H1 (cell line): ENCODE data around the gene NRXN2. TPM values are rescaled to one million over a fixed set of nuclear protein-coding genes. Genes with fewer than 3 reads are reported as not detected.

Experiments
- CTCF ChIA-PET: fragments of 300-600 bp; sonication (Branson Sonifier 250); formaldehyde crosslinking; loops from one replicate; lab custom pipeline; 2021; ENCODE audit not compliant: partially characterized antibody; lab: Charles Lee
- POLR2A ChIA-PET: fragments of 300-600 bp; sonication (Branson Sonifier 250); formaldehyde crosslinking; loops from one replicate; lab custom pipeline; 2021; ENCODE audit warnings: inconsistent platforms; ENCODE audit not compliant: partially characterized antibody; lab: Charles Lee
- DNase-seq, 2 experiments: peaks; one replicate each; pipeline versions ENCODE4 v3.0.0 to v3.0.0-alpha.2; 2010 to 2022; ENCODE audit warnings: low spot score in 2 of 2, low read depth in 1 of 2, mixed read lengths in 1 of 2
- FAIRE-seq: peaks from 2 replicates; lab custom pipeline; 2011; peaks lifted over from hg19 to GRCh38; lab: Jason Lieb, UNC
- H2AFZ ChIP-seq: 2 replicates; pipeline ENCODE4 v1.8.1; 2012; ENCODE audit warnings: low read length, inconsistent platforms
- H2AK5ac ChIP-seq: 2 replicates; pipeline ENCODE4 v1.6.1; 2013; ENCODE audit warnings: low read depth, low read length
- H2BK120ac ChIP-seq: replicated peaks from 2 replicates; pipeline ENCODE3; 2013; ENCODE audit warnings: low read depth, low read length, inconsistent platforms
- H2BK12ac ChIP-seq: 2 replicates; pipeline ENCODE4 v1.6.1; 2013; ENCODE audit warnings: low read depth, low read length
- H2BK15ac ChIP-seq: 2 replicates; pipeline ENCODE4 v1.6.1; 2013; ENCODE audit warnings: low read length
- H2BK20ac ChIP-seq: 2 replicates; pipeline ENCODE4 v1.6.1; 2013; ENCODE audit warnings: low read length
- H2BK5ac ChIP-seq: 2 replicates; pipeline ENCODE4 v1.6.1; 2013; ENCODE audit warnings: low read depth, low read length
- H3K14ac ChIP-seq: 2 replicates; pipeline ENCODE4 v1.6.1; 2013; ENCODE audit warnings: inconsistent platforms; ENCODE audit not compliant: insufficient read length
- H3K18ac ChIP-seq: 2 replicates; pipeline ENCODE4 v1.6.1; 2013; ENCODE audit warnings: low read length; ENCODE audit errors: extremely low read depth
- H3K23ac ChIP-seq: 2 replicates; pipeline ENCODE4 v1.6.1; 2013; ENCODE audit warnings: inconsistent platforms; ENCODE audit not compliant: insufficient read length
- H3K23me2 ChIP-seq: 2 replicates; pipeline ENCODE4 v1.6.1; 2013; ENCODE audit warnings: low read depth, low read length
- H3K27ac ChIP-seq: 2 replicates; pipeline ENCODE4 v1.6.1; 2011; ENCODE audit warnings: low read depth, low read length, inconsistent platforms
- H3K27me3 ChIP-seq, 4 experiments: replicated peaks in 1 of 4; 1 replicate in 1 of 4; 2 replicates in 3 of 4; pipeline versions ENCODE4 v1.6.1 to v1.8.1; 2011 to 2013; ENCODE audit warnings: low read length in 3 of 4, mild to moderate bottlenecking in 3 of 4, inconsistent platforms in 2 of 4, mixed read lengths in 2 of 4, moderate library complexity in 1 of 4; ENCODE audit not compliant: control insufficient read depth in 3 of 4, insufficient read depth in 3 of 4; ENCODE audit errors: extremely low read depth in 1 of 4
- H3K36me3 ChIP-seq, 4 experiments: 2 replicates each; pipeline versions ENCODE4 v1.6.1 to v1.8.1; 2011 to 2013; ENCODE audit warnings: mild to moderate bottlenecking in 4 of 4, low read length in 3 of 4, moderate library complexity in 2 of 4, control low read depth in 1 of 4, inconsistent platforms in 1 of 4; ENCODE audit not compliant: insufficient read depth in 4 of 4, control insufficient read depth in 2 of 4
- H3K4ac ChIP-seq: replicated peaks from 2 replicates; pipeline ENCODE3; 2013; ENCODE audit warnings: low read length, low read depth, mixed read lengths, inconsistent platforms; ENCODE audit not compliant: insufficient read length
- H3K4me1 ChIP-seq, 4 experiments: replicated peaks in 1 of 4; 1 replicate in 1 of 4; 2 replicates in 3 of 4; pipeline versions ENCODE4 v1.6.1 to v1.8.1; 2011 to 2013; ENCODE audit warnings: low read length in 3 of 4, inconsistent platforms in 2 of 4, mixed read lengths in 1 of 4; ENCODE audit not compliant: insufficient read depth in 4 of 4, control insufficient read depth in 3 of 4
- H3K4me2 ChIP-seq, 2 experiments: 2 replicates each; pipeline versions ENCODE4 v1.6.1 to v1.8.1; 2011 to 2013; ENCODE audit warnings: low read depth in 2 of 2, low read length in 2 of 2, control low read depth in 1 of 2, inconsistent platforms in 1 of 2, mild to moderate bottlenecking in 1 of 2; ENCODE audit not compliant: insufficient read depth in 1 of 2
- H3K4me3 ChIP-seq, 4 experiments: fragments of 200-600, 300-600 bp in 1 of 4; sonication (generic), shearing (Covaris generic), sonication (Bioruptor Twin) in 1 of 4; 2 replicates each; pipeline versions ENCODE4 v1.5.1 to v1.8.1; 2011 to 2016; ENCODE audit warnings: low read length in 4 of 4, low read depth in 3 of 4, control low read depth in 2 of 4, inconsistent platforms in 2 of 4, mild to moderate bottlenecking in 2 of 4, mixed read lengths in 1 of 4, moderate library complexity in 1 of 4; ENCODE audit not compliant: insufficient read depth in 2 of 4; ENCODE audit errors: extremely low read depth in 1 of 4
- H3K56ac ChIP-seq: replicated peaks from 2 replicates; pipeline ENCODE3; 2013; ENCODE audit warnings: low read depth, mild to moderate bottlenecking, mixed read lengths, low read length, inconsistent platforms; ENCODE audit not compliant: insufficient read length
- H3K79me1 ChIP-seq: 2 replicates; pipeline ENCODE4 v1.6.1; 2013; ENCODE audit warnings: low read depth, low read length, control low read depth
- H3K79me2 ChIP-seq, 2 experiments: 2 replicates each; pipeline versions ENCODE4 v1.6.1 to v1.8.1; 2012 to 2013; ENCODE audit warnings: low read length in 2 of 2, mild to moderate bottlenecking in 2 of 2, inconsistent platforms in 1 of 2; ENCODE audit not compliant: insufficient read depth in 2 of 2, control insufficient read depth in 1 of 2
- H3K9ac ChIP-seq, 4 experiments: replicated peaks in 1 of 4; 1 replicate in 1 of 4; 2 replicates in 3 of 4; pipeline versions ENCODE4 v1.6.1 to v1.8.1; 2011 to 2013; ENCODE audit warnings: low read depth in 3 of 4, low read length in 3 of 4, control low read depth in 2 of 4, mild to moderate bottlenecking in 2 of 4, moderate library complexity in 2 of 4, inconsistent platforms in 1 of 4; ENCODE audit errors: extremely low read depth in 1 of 4
- H3K9me3 ChIP-seq, 2 experiments: 2 replicates each; pipeline versions ENCODE4 v1.6.1 to v1.8.1; 2012 to 2013; ENCODE audit warnings: mild to moderate bottlenecking in 2 of 2, moderate library complexity in 2 of 2, control low read depth in 1 of 2, inconsistent platforms in 1 of 2, low read depth in 1 of 2, low read length in 1 of 2, mixed read lengths in 1 of 2; ENCODE audit not compliant: insufficient read depth in 2 of 2
- H4K20me1 ChIP-seq, 2 experiments: replicated peaks in 1 of 2; 2 replicates each; pipeline versions ENCODE3 to v1.8.1; 2011 to 2013; ENCODE audit warnings: inconsistent platforms in 2 of 2, low read length in 2 of 2, mild to moderate bottlenecking in 1 of 2; ENCODE audit not compliant: insufficient read depth in 2 of 2, control insufficient read depth in 1 of 2
- H4K5ac ChIP-seq: 2 replicates; pipeline ENCODE4 v1.6.1; 2013; ENCODE audit warnings: low read length, low read depth, mixed read lengths, inconsistent platforms; ENCODE audit not compliant: insufficient read length
- H4K8ac ChIP-seq: 2 replicates; pipeline ENCODE4 v1.8.0; 2013; ENCODE audit warnings: mild to moderate bottlenecking, moderate library complexity, low read length, inconsistent platforms; ENCODE audit not compliant: insufficient read depth; ENCODE audit errors: extremely low read depth
- H4K91ac ChIP-seq: replicated peaks from 2 replicates; pipeline ENCODE3; 2013; ENCODE audit warnings: low read length, mixed read lengths, inconsistent platforms; ENCODE audit not compliant: insufficient read length
- ASH2L ChIP-seq: fragments of 200-600, 300-600 bp; sonication (generic); IDR thresholded peaks from one replicate; pipeline ENCODE4 v1.7.1; 2017; ENCODE audit warnings: low read length
- BRCA1 ChIP-seq: IDR thresholded peaks from 2 replicates; pipeline ENCODE4 v1.6.1; 2012; ENCODE audit warnings: low read depth, low read length, improper control_type of control experiment
- JUN ChIP-seq: IDR thresholded peaks from 2 replicates; pipeline ENCODE4 v1.6.1; 2011; ENCODE audit warnings: low read depth, mild to moderate bottlenecking, improper control_type of control experiment, low read length
- KDM1A ChIP-seq: fragments of 200-600, 300-600 bp; sonication (generic); IDR thresholded peaks from 2 replicates; pipeline ENCODE4 v1.7.1; 2016; ENCODE audit warnings: mild to moderate bottlenecking, low read length, borderline replicate concordance
- KDM4A ChIP-seq: IDR thresholded peaks from one replicate; pipeline ENCODE4 v1.7.1; 2012; ENCODE audit warnings: low read depth, mild to moderate bottlenecking, moderate library complexity, low read length, inconsistent platforms; ENCODE audit not compliant: severe bottlenecking
- SIRT6 ChIP-seq: IDR thresholded peaks from one replicate; pipeline ENCODE4 v1.7.1; 2012; ENCODE audit warnings: low read length, inconsistent platforms
- SRF ChIP-seq: IDR thresholded peaks from 2 replicates; pipeline ENCODE4 v1.6.1; 2011; ENCODE audit warnings: mild to moderate bottlenecking, low read depth, low read length, moderate library complexity
- TEAD4 ChIP-seq: IDR thresholded peaks from 2 replicates; pipeline ENCODE4 v1.6.1; 2012; ENCODE audit warnings: low read depth, low read length, inconsistent platforms, mixed read lengths
- WGBS, 2 experiments: shearing (Covaris generic) in 1 of 2; methylation state at CpG; one replicate each; pipeline versions ENCODE4 v1.1.6 to v1.1.7; 2013 to 2015; ENCODE audit warnings: low lambda C conversion rate in 2 of 2, mixed read lengths in 2 of 2, inconsistent platforms in 1 of 2, low coverage in 1 of 2, missing lambda C conversion rate in 1 of 2; ENCODE audit not compliant: insufficient replicate concordance in 2 of 2, insufficient coverage in 1 of 2, insufficient read length in 1 of 2; ENCODE audit errors: extremely low coverage in 1 of 2, missing lambda C conversion rate in 1 of 2; 5-methylcytosine and 5-hydroxymethylcytosine counted together
- polyA plus RNA-seq, 7 experiments: library from polyadenylated mRNA; depleted of rRNA in 3 of 7; stranded (reverse) in 5 of 7; unstranded in 2 of 7; fragments of >200 nt in 5 of 7; fragments of 200-250 nt in 2 of 7; gene quantifications; 1 replicate in 5 of 7; 2 replicates in 1 of 7; 4 replicates in 1 of 7; pipeline versions ENCODE4 v1.2.1 to v1.2.3, GENCODE V29; 2011 to 2013; ENCODE audit warnings: missing spikeins in 2 of 7, mixed read lengths in 2 of 7
- total RNA-seq: library from RNA; stranded (reverse); fragmentation: NEBNext Ultra II Directional; extraction: Animal tissue kit (Norgen Biotek cat#: 25700); gene quantifications from 2 replicates; pipeline ENCODE4 v1.2.1, GENCODE V29; 2021
- TF ChIP-seq, protein P1 (sequence below), 3 experiments: IDR thresholded peaks; 1 replicate in 2 of 3; 2 replicates in 1 of 3; pipeline versions ENCODE4 v1.5.1 to v1.6.1; 2011; ENCODE audit warnings: low read length in 3 of 3, mild to moderate bottlenecking in 3 of 3, inconsistent platforms in 2 of 3, low read depth in 1 of 3, moderate library complexity in 1 of 3; ENCODE audit not compliant: insufficient read depth in 1 of 3; ENCODE audit errors: control extremely low read depth in 1 of 3

Gene NRXN2
- total and polyA plus RNA-seq, 2 of the 8 experiments (the other 6 are each of a cell fraction or from before 2014, with no cell fraction given): 1.3 to 11.5 TPM

DNA sequence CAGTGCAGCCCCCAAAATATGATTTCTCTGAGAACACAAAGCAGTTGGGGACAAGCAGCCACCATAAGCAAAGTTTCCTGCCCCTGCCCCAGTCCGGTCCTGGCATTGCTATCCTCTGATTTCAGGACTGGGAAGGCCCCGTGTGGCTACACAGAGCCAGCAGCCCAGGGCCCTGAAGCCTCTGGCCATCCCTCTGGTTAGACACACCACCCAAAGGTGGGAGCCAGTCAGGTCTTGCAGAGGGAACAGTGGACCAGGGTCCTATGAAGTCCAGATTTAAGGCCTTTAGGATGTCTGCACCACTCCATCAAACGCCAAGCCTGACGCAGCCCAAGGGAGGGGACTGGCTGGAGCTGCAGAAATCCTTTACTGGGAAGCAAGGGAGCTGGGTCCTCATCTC, 68.6 kb downstream of the NRXN2 start:
- DNase-seq: no peak
- Histone ChIP-seq H3K23ac (no peak overlapping the region), H3K79me2 (no peaks in the 10 kb centered on the region), H3K27ac (no peak overlapping the region), H2BK12ac (no peak overlapping the region), H2BK20ac (no peak overlapping the region), H3K4me1 (peaks cover 0 to 10% (median 2%) of the 10 kb centered on the region in 4 experiments; a peak in 3 of 7 replicates), H3K23me2 (no peaks in the 10 kb centered on the region; the same call in 1 of the 2 replicates), H4K20me1 (no peaks in the 10 kb centered on the region), H3K36me3 (no peaks in the 10 kb centered on the region), H3K18ac (no peak overlapping the region), H3K4me3 (no peak overlapping the region), H4K8ac (no peak overlapping the region), H4K91ac (no peak overlapping the region), H2AK5ac (no peak overlapping the region), H3K4me2 (no peak overlapping the region), H3K9ac (no peak overlapping the region), H2BK15ac (peak overlapping the region; percentile 76; the same call in 1 of the 2 replicates), H3K14ac (no peak overlapping the region), H4K5ac (no peak overlapping the region), H3K79me1 (no peaks in the 10 kb centered on the region), H3K56ac (no peak overlapping the region), H2AFZ (no peak overlapping the region), H2BK120ac (no peak overlapping the region), H3K9me3 (no peaks in the 10 kb centered on the region), H2BK5ac (no peak overlapping the region), H3K4ac (no peak overlapping the region), H3K27me3 (peaks cover 0 to 4% (median 1%) of the 10 kb centered on the region in 4 experiments; a peak in 3 of 7 replicates)
- CTCF ChIA-PET: interaction anchor here (0.7 to 15.7 kb wide), 16 partner anchors 9 to 352 kb away, joined by 3 to 201 read pairs (median 5); no protein-coding TSS in a partner anchor
- POLR2A ChIA-PET: interaction anchor here (0.6 kb wide), 1 partner anchor 219 kb away, joined by 3 read pairs; no protein-coding TSS in a partner anchor
- FAIRE-seq: no peak
- TF ChIP-seq SRF (no peak), KDM1A (no peak), JUN (no peak), KDM4A (no peak), TEAD4 (no peak), ASH2L (no peak), BRCA1 (no peak), SIRT6 (no peak)
- TF ChIP-seq, protein P1, sequence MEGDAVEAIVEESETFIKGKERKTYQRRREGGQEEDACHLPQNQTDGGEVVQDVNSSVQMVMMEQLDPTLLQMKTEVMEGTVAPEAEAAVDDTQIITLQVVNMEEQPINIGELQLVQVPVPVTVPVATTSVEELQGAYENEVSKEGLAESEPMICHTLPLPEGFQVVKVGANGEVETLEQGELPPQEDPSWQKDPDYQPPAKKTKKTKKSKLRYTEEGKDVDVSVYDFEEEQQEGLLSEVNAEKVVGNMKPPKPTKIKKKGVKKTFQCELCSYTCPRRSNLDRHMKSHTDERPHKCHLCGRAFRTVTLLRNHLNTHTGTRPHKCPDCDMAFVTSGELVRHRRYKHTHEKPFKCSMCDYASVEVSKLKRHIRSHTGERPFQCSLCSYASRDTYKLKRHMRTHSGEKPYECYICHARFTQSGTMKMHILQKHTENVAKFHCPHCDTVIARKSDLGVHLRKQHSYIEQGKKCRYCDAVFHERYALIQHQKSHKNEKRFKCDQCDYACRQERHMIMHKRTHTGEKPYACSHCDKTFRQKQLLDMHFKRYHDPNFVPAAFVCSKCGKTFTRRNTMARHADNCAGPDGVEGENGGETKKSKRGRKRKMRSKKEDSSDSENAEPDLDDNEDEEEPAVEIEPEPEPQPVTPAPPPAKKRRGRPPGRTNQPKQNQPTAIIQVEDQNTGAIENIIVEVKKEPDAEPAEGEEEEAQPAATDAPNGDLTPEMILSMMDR (IDR thresholded peaks at IDR 0.05; ENCODE audit: control extremely low read depth in 1 of 3, insufficient read depth in 1 of 3, low read depth in 1 of 3, low read length in 3 of 3): no peak
- WGBS, 2 experiments: 90% methylated on average over 4 of the region's 4 CpGs; no CpG with 5 or more reads in 1 of the 2 experiments
